Calu3 (cell line): ENCODE measurements around the gene FAXDC2. TPM values are rescaled to one million over a fixed set of nuclear protein-coding genes. Genes with fewer than 3 reads are reported as not detected.

Experiments used
- BruUV-seq: library from RNA; stranded (reverse); fragments of 400-500 nt; replicated peaks from 2 replicates; lab custom pipeline; 2021; lab: Mats Ljungman, UMichigan
- CTCF ChIA-PET: fragments of 300-600 bp; sonication (Branson Sonifier 250); formaldehyde crosslinking; loops from one replicate; lab custom pipeline; 2022; ENCODE audit warnings: antibody characterized with exemption; lab: Charles Lee
- DNase-seq: peaks from one replicate; pipeline ENCODE4 v3.0.0; 2022
- H3K27ac Mint-ChIP-seq: one replicate; pipeline ENCODE4 v1.8.0; 2022; ENCODE audit warnings: mixed read lengths; ENCODE audit not compliant: unreplicated experiment
- H3K27me3 Mint-ChIP-seq: one replicate; pipeline ENCODE4 v1.8.0; 2022; ENCODE audit warnings: mixed read lengths; ENCODE audit not compliant: unreplicated experiment
- H3K36me3 Mint-ChIP-seq: one replicate; pipeline ENCODE4 v1.8.0; 2022; ENCODE audit warnings: mild to moderate bottlenecking, moderate library complexity, mixed read lengths; ENCODE audit not compliant: insufficient read depth, unreplicated experiment
- H3K4me1 Mint-ChIP-seq: one replicate; pipeline ENCODE4 v1.8.0; 2022; ENCODE audit warnings: mild to moderate bottlenecking, low read depth, mixed read lengths; ENCODE audit not compliant: unreplicated experiment
- H3K4me3 Mint-ChIP-seq: one replicate; pipeline ENCODE4 v1.8.0; 2022; ENCODE audit warnings: mild to moderate bottlenecking, low read depth, moderate library complexity, mixed read lengths; ENCODE audit not compliant: unreplicated experiment
- H3K9me3 Mint-ChIP-seq: one replicate; pipeline ENCODE4 v1.8.0; 2022; ENCODE audit warnings: low read depth, mixed read lengths; ENCODE audit not compliant: unreplicated experiment
- intact Hi-C: fragments of 100-400 bp; cut with micrococcal nuclease; formaldehyde crosslinking; loops from one replicate; pipeline ENCODE4 v1.10.0; 2022; ENCODE audit not compliant: unreplicated experiment
- microRNA-seq: library from miRNA; unstranded; fragments of <30 nt; microRNA quantifications from one replicate; pipeline ENCODE4 v1.2.0, GENCODE V29; 2022
- total RNA-seq: library from RNA; stranded (reverse); gene quantifications from 2 replicates; pipeline ENCODE4 v1.2.3, GENCODE V29; 2022
- TF ChIP-seq, protein P1 (sequence below): fragments of 200-600 bp; IDR thresholded peaks from one replicate; pipeline ENCODE4 v1.8.0; 2022; ENCODE audit warnings: antibody characterized with exemption; ENCODE audit not compliant: unreplicated experiment

FAXDC2 gene
- total RNA-seq, 1 experiment from 2014 or later = not detected

GRCh38 chr5:154776167-154776566 is 74.2 kb downstream of the FAXDC2 start:
- Mint-ChIP-seq H3K27me3 (no peaks in the 10 kb centered on the region), H3K36me3 (peaks cover 33% of the 10 kb centered on the region), H3K9me3 (no peaks in the 10 kb centered on the region), H3K27ac (no peak overlapping the region), H3K4me1 (peaks cover 18% of the 10 kb centered on the region), H3K4me3 (no peak overlapping the region)
- TF ChIP-seq, protein P1, sequence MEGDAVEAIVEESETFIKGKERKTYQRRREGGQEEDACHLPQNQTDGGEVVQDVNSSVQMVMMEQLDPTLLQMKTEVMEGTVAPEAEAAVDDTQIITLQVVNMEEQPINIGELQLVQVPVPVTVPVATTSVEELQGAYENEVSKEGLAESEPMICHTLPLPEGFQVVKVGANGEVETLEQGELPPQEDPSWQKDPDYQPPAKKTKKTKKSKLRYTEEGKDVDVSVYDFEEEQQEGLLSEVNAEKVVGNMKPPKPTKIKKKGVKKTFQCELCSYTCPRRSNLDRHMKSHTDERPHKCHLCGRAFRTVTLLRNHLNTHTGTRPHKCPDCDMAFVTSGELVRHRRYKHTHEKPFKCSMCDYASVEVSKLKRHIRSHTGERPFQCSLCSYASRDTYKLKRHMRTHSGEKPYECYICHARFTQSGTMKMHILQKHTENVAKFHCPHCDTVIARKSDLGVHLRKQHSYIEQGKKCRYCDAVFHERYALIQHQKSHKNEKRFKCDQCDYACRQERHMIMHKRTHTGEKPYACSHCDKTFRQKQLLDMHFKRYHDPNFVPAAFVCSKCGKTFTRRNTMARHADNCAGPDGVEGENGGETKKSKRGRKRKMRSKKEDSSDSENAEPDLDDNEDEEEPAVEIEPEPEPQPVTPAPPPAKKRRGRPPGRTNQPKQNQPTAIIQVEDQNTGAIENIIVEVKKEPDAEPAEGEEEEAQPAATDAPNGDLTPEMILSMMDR = no peak
- intact Hi-C loops = no loop called here
- no TSS peak for BruUV-seq
- CTCF ChIA-PET = no interaction called here
- DNase-seq = no peak

GRCh38 chr5:154773326-154773725 is 77.1 kb downstream of the FAXDC2 start:
- Mint-ChIP-seq H3K9me3 (no peaks in the 10 kb centered on the region), H3K27ac (no peak overlapping the region), H3K27me3 (no peaks in the 10 kb centered on the region), H3K4me3 (no peak overlapping the region), H3K36me3 (peaks cover 27% of the 10 kb centered on the region), H3K4me1 (peaks cover 33% of the 10 kb centered on the region)
- TF ChIP-seq, protein P1 = no peak
- CTCF ChIA-PET = interaction anchor here (0.6 to 1.2 kb wide), 3 partner anchors 8 to 118 kb away, joined by 4 read pairs; no protein-coding TSS in a partner anchor
- no peak for DNase-seq
- no TSS peak for BruUV-seq
- intact Hi-C loops = no loop called here

DNA sequence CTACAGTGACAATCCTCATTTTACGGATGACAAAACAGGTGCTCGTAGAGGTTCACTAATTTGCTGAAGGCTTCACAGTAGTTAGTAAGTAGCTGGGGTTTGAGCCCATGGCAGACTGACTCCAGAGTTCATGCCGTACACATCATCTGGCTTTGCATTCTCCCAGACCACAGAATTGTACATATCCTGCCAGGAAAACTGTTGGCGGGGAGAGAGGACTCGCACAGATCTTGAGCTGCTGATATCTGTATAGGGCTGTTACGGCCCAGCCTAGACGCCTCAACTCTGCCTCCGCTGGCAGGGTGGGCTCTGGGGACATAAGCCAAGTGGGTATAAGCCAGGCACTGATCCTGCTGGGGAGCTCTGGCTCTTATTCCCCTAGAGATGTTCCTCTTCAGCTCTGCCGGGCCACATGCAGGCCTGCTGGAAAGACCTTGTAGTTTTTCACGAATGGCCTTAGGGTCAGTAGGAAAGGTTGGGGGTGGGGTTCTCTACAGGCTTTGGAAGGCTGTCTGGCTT is 79.0 kb downstream of the FAXDC2 start:
- DNase-seq = no peak
- no peaks in the 10 kb centered on the region for H3K9me3 Mint-ChIP-seq
- no peaks in the 10 kb centered on the region for H3K27me3 Mint-ChIP-seq
- no peak overlapping the region for H3K4me3 Mint-ChIP-seq
- H3K4me1 Mint-ChIP-seq = peaks cover 47% of the 10 kb centered on the region
- CTCF ChIA-PET = interaction anchor here (1.0 to 1.1 kb wide), 2 partner anchors 10 to 121 kb away, joined by 4 to 9 read pairs; no protein-coding TSS in a partner anchor
- TF ChIP-seq, protein P1 = no peak
- peaks cover 31% of the 10 kb centered on the region for H3K36me3 Mint-ChIP-seq
- intact Hi-C loops = no loop called here
- no peak overlapping the region for H3K27ac Mint-ChIP-seq
- BruUV-seq = no TSS peak

DNA sequence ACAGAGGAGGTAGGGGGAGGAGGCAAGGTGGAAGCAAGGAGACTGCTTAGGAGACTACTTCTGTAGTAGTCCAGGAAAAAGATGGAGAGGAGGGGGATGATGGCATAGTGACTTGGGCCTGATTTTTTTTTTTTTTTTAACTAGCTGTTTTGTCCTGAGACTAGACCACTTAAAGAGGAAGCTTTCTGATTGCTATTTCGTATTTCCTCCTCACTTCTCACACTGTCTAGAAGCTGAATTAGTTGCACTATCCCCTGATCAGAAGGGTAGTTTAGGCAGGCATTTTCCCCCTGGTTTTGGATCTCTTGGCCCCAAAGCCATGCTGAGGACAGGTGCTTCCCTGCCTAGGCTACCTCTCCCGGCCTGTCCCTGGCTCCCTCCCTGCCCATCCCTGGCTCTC is 80.3 kb downstream of the FAXDC2 start:
- no peak for DNase-seq
- Mint-ChIP-seq H3K4me3 (no peak overlapping the region), H3K27me3 (no peaks in the 10 kb centered on the region), H3K4me1 (peaks cover 54% of the 10 kb centered on the region), H3K9me3 (no peaks in the 10 kb centered on the region), H3K36me3 (peaks cover 33% of the 10 kb centered on the region), H3K27ac (peak overlapping the region; percentile 65)
- TF ChIP-seq, protein P1 = no peak
- intact Hi-C loops = no loop called here
- no TSS peak for BruUV-seq
- CTCF ChIA-PET = interaction anchor here (0.7 kb wide), 1 partner anchor 521 kb away, joined by 3 read pairs; no protein-coding TSS in a partner anchor

Small RNA genes lying within 50 kb of the gene (microRNA-seq; reads per million reads assigned to microRNA genes)
- not detected for gene MIR378H

Other genes starting within 250 kb of the FAXDC2 start
- gene LARP1, start 95.2 kb downstream of the FAXDC2 start, total RNA-seq = 317 and 339 TPM in 2 replicates
- gene CNOT8, start 8.0 kb upstream of the FAXDC2 start, total RNA-seq = 57.3 and 63.0 TPM in 2 replicates
- gene GEMIN5, start 87.6 kb upstream of the FAXDC2 start, total RNA-seq = 27.7 and 30.5 TPM in 2 replicates
- gene MRPL22, start 90.5 kb upstream of the FAXDC2 start, total RNA-seq = 73.8 and 80.6 TPM in 2 replicates
- gene KIF4B, start 163.2 kb upstream of the FAXDC2 start, total RNA-seq = not detected in 2 replicates